ENCODE results near the gene SH3TC1. TPM values are rescaled to one million over a fixed set of nuclear protein-coding genes. Genes with fewer than 3 reads are reported as not detected.

SH3TC1 gene
- total and polyA plus RNA-seq, 2 of the 13 experiments (the other 11 are each of a cell fraction or from before 2014, with no cell fraction given) = 14.9 to 21.8 TPM

DNA sequence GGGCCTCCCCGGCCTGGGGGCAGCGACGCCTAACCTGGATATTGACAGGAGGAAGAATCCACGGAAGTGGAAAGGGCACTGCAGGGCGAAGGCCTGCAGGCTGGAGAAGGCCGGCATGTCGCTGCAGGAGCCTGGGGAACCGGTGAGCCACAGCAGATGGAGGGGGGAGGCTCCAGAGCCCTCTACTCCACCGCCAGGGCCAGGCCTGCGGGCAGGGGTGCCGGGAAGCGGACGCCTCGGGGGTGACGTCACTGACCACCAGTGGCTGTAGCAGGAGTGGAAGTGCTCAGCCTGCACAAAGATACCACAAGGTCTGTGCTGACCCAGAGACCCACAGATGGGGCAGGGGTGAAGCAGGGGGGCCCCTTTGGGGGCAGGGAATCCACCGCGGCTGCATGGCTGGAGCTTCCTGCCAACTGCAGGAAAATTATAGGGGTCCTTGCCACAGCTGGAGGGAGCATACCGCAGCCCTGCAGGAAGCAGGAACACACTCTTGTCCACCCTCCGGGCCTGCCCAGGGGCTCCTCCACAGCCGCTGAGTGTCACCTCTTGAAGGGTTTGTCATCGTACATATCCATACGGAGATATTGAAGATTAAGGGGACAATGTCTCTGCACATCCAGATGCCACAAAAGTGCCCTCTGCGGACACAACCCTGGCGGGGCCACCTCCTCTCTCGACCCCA lies 62.9 kb downstream of the SH3TC1 start:
- ATAC-seq = peak; percentile 39
- intact Hi-C loops (cut with micrococcal nuclease; ENCODE audit: unreplicated experiment) = no loop called here

More for the DNA sequence above, 62.9 kb downstream of the SH3TC1 start:
- no peaks in the 10 kb centered on the region for H4K20me1 ChIP-seq (ENCODE audit: insufficient read depth, low read length)
- H2AFZ ChIP-seq (ENCODE audit: low read length) = no peak overlapping the region
- no peak for FAIRE-seq
- 24% methylated on average over 5 of the region's 25 CpGs for WGBS (ENCODE audit: low lambda C conversion rate)
- no peaks in the 10 kb centered on the region for H3K36me3 ChIP-seq (replicated peaks in 1 of 2; ENCODE audit: control insufficient read depth in 1 of 2, insufficient read depth in 2 of 2, low read length in 2 of 2)
- CTCF ChIA-PET (ENCODE audit: low intra/inter-chr PET ratio, low total read pairs) = no interaction called here
- no TSS peak for BruUV-seq (replicated peaks)
- peak overlapping the region in 1 of 3 experiments; percentile 38; a peak in 1 of 6 replicates for H3K4me3 ChIP-seq (replicated peaks in 1 of 3; ENCODE audit: insufficient read depth in 1 of 3, low read depth in 2 of 3, low read length in 3 of 3)
- no peak overlapping the region for H3K9ac ChIP-seq (ENCODE audit: insufficient read depth, low read depth, low read length)
- TF ChIP-seq RBM22 (optimal IDR thresholded peaks at IDR 0.05; ENCODE audit: low read length) (no peak), ZFX (CRISPR knock-in tag; IDR thresholded peaks at IDR 0.05; ENCODE audit: low read depth) (peak; percentile 42), ATF1 (CRISPR knock-in tag; IDR thresholded peaks at IDR 0.05) (0 out of 2 replicates have a peak, but pooled peaks have one; percentile 17), ZNF660 (CRISPR knock-in tag; IDR thresholded peaks at IDR 0.05; ENCODE audit: borderline replicate concordance, low read depth) (no peak), ZSCAN25 (CRISPR knock-in tag; IDR thresholded peaks at IDR 0.05) (peak; percentile 93), ZNF607 (CRISPR knock-in tag; IDR thresholded peaks at IDR 0.05; ENCODE audit: borderline replicate concordance) (no peak), GABPB1 (CRISPR knock-in tag; IDR thresholded peaks at IDR 0.05) (peak; percentile 29; the same call in 1 of the 2 replicates), ZNF3 (CRISPR knock-in tag; IDR thresholded peaks at IDR 0.05) (no peak), CREB1 (IDR thresholded peaks at IDR 0.05) (peak; percentile 95), CREB1 (CRISPR knock-in tag; IDR thresholded peaks at IDR 0.05) (no peak), ATF7 (IDR thresholded peaks at IDR 0.05) (peak; percentile 91), ATF7 (CRISPR knock-in tag; IDR thresholded peaks at IDR 0.05) (no peak)
- TF ChIP-seq, protein P1, sequence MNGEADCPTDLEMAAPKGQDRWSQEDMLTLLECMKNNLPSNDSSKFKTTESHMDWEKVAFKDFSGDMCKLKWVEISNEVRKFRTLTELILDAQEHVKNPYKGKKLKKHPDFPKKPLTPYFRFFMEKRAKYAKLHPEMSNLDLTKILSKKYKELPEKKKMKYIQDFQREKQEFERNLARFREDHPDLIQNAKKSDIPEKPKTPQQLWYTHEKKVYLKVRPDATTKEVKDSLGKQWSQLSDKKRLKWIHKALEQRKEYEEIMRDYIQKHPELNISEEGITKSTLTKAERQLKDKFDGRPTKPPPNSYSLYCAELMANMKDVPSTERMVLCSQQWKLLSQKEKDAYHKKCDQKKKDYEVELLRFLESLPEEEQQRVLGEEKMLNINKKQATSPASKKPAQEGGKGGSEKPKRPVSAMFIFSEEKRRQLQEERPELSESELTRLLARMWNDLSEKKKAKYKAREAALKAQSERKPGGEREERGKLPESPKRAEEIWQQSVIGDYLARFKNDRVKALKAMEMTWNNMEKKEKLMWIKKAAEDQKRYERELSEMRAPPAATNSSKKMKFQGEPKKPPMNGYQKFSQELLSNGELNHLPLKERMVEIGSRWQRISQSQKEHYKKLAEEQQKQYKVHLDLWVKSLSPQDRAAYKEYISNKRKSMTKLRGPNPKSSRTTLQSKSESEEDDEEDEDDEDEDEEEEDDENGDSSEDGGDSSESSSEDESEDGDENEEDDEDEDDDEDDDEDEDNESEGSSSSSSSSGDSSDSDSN (CRISPR knock-in tag; IDR thresholded peaks at IDR 0.05) = 0 out of 2 replicates have a peak, but pooled peaks have one; percentile 28
- TF ChIP-seq, protein P2, sequence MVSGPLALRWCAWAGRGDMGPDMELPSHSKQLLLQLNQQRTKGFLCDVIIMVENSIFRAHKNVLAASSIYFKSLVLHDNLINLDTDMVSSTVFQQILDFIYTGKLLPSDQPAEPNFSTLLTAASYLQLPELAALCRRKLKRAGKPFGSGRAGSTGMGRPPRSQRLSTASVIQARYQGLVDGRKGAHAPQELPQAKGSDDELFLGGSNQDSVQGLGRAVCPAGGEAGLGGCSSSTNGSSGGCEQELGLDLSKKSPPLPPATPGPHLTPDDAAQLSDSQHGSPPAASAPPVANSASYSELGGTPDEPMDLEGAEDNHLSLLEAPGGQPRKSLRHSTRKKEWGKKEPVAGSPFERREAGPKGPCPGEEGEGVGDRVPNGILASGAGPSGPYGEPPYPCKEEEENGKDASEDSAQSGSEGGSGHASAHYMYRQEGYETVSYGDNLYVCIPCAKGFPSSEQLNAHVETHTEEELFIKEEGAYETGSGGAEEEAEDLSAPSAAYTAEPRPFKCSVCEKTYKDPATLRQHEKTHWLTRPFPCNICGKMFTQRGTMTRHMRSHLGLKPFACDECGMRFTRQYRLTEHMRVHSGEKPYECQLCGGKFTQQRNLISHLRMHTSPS (CRISPR knock-in tag; IDR thresholded peaks at IDR 0.05; ENCODE audit: low read depth) = 0 out of 2 replicates have a peak, but pooled peaks have one; percentile 27
- H3K4me2 ChIP-seq (ENCODE audit: low read depth, low read length) = peak overlapping the region; percentile 41
- POLR2A ChIA-PET = no interaction called here
- peaks cover 13 to 47% of the 10 kb centered on the region in 2 experiments; a peak in 4 of 5 replicates for H3K27me3 ChIP-seq (ENCODE audit: control insufficient read depth in 1 of 2, insufficient read depth in 2 of 2, low read length in 2 of 2)
- no peak for DNase-seq (ENCODE audit: low spot score)
- H3K27ac ChIP-seq (ENCODE audit: extremely low read length, insufficient read depth, low read length) = no peak overlapping the region
- no peaks in the 10 kb centered on the region for H3K79me2 ChIP-seq (ENCODE audit: insufficient read depth, low read length)
- in situ Hi-C loops (cut with HindIII; ENCODE audit: extremely low pct_ligation_motif_present, low pct_unique_long_range_greater_than_20kb) = no loop called here
- peaks cover 32% of the 10 kb centered on the region for H3K4me1 ChIP-seq (ENCODE audit: insufficient read depth, low read length)
- H3K9me3 ChIP-seq (ENCODE audit: low read length) = no peaks in the 10 kb centered on the region

All from HepG2 (cell line).